HG03558 (cell line): Measurements from ENCODE around the gene AFG1L.
"Not testable (repeated sequence)": the region's sequence is repeated elsewhere in the genome, so short reads cannot be mapped to it uniquely, and the experiment has no call there.

Source experiments
- ATAC-seq: cut with Tn5 transposase; IDR thresholded peaks from one replicate; pipeline ENCODE4 v1.9.1; 2021; ENCODE audit warnings: moderate number of reproducible peaks; ENCODE audit not compliant: unreplicated experiment; ENCODE audit errors: extremely low read depth

The AFG1L gene

GRCh38 chr6:108287373-108287772 is 7.5 kb upstream of the AFG1L start:
- no peak for ATAC-seq

- ATAC-seq, result no peak
Measured at GRCh38 chr6:108288742-108289141, 6.1 kb upstream of the AFG1L start.

- ATAC-seq, result no peak
Measured at GRCh38 chr6:108291091-108291490, 3.8 kb upstream of the AFG1L start.

- ATAC-seq, result not testable (repeated sequence)
Measured at GRCh38 chr6:108292561-108292960, 2.3 kb upstream of the AFG1L start.

- ATAC-seq, result no peak
Measured at GRCh38 chr6:108293527-108294296, 1.1 kb upstream of the AFG1L start.

- ATAC-seq, result no peak
Measured at GRCh38 chr6:108294297-108294726, 542 bp upstream of the AFG1L start.

- no peak for ATAC-seq
Measured at GRCh38 chr6:108295676-108296075, 822 bp downstream of the AFG1L start.

- ATAC-seq, result no peak
Measured at GRCh38 chr6:108302386-108302785, 7.5 kb downstream of the AFG1L start.

GRCh38 chr6:108304646-108305045 is 9.8 kb downstream of the AFG1L start:
- ATAC-seq, result no peak

GRCh38 chr6:108308641-108309040 is 13.8 kb downstream of the AFG1L start:
- not testable (repeated sequence) for ATAC-seq

- ATAC-seq, result no peak
Measured at GRCh38 chr6:108309844-108310243, 15.0 kb downstream of the AFG1L start.

GRCh38 chr6:108312605-108313004 is 17.8 kb downstream of the AFG1L start:
- no peak for ATAC-seq

GRCh38 chr6:108321253-108321747 is 26.4 kb downstream of the AFG1L start:
- ATAC-seq, result no peak

GRCh38 chr6:108322728-108323127 is 27.9 kb downstream of the AFG1L start:
- no peak for ATAC-seq

- ATAC-seq, result no peak
Measured at GRCh38 chr6:108323710-108324466, 29.0 kb downstream of the AFG1L start.

GRCh38 chr6:108330221-108330785 is 35.4 kb downstream of the AFG1L start:
- ATAC-seq, result not testable (repeated sequence)

- ATAC-seq, result no peak
Measured at GRCh38 chr6:108330806-108331205, 36.0 kb downstream of the AFG1L start.

- ATAC-seq, result no peak
Measured at GRCh38 chr6:108331982-108332381, 37.1 kb downstream of the AFG1L start.

- no peak for ATAC-seq
Measured at GRCh38 chr6:108336971-108337370, 42.1 kb downstream of the AFG1L start.

GRCh38 chr6:108337721-108338120 is 42.9 kb downstream of the AFG1L start:
- no peak for ATAC-seq

- ATAC-seq, result no peak
Measured at GRCh38 chr6:108341372-108341771, 46.5 kb downstream of the AFG1L start.
